Activated CD8-positive, alpha-beta T cell treated with anti-CD3 and anti-CD28 coated beads, Interleukin-2, amount 10 ng/mL, durations not matched to agents 7 days and 5 days (primary cell): Measurements from ENCODE around the gene CHST12. TPM values are rescaled to one million over a fixed set of nuclear protein-coding genes. Genes with fewer than 3 reads are reported as not detected.

Experiments
- ATAC-seq: fragments of 150-1000 bp; cut with Tn5 transposase; one replicate; pipeline ENCODE4 v1.10.0; 2021; ENCODE audit warnings: moderate library complexity
- CTCF ChIA-PET: fragments of 350-600 bp; sonication (Branson Sonifier 250); formaldehyde crosslinking; loops from one replicate; lab custom pipeline; 2021; ENCODE audit warnings: antibody characterized with exemption; lab: Charles Lee
- POLR2A ChIA-PET: fragments of 350-600 bp; sonication (Branson Sonifier 250); formaldehyde crosslinking; loops from one replicate; lab custom pipeline; 2021; ENCODE audit warnings: antibody characterized with exemption; lab: Charles Lee
- DNase-seq: peaks from one replicate; pipeline ENCODE4 v3.0.0-alpha.2; 2020
- H3K27ac Mint-ChIP-seq: one replicate; pipeline ENCODE4 v1.8.0; 2021; ENCODE audit warnings: mild to moderate bottlenecking, mixed read lengths
- H3K27me3 Mint-ChIP-seq: one replicate; pipeline ENCODE4 v1.8.0; 2021; ENCODE audit warnings: low read depth, mixed read lengths
- H3K36me3 Mint-ChIP-seq: one replicate; pipeline ENCODE4 v1.8.0; 2021; ENCODE audit warnings: low read depth, mixed read lengths
- H3K4me1 Mint-ChIP-seq: one replicate; pipeline ENCODE4 v1.8.0; 2021; ENCODE audit warnings: low read depth, mixed read lengths
- H3K4me3 Mint-ChIP-seq: one replicate; pipeline ENCODE4 v1.8.0; 2021; ENCODE audit warnings: mild to moderate bottlenecking, mixed read lengths
- H3K9me3 Mint-ChIP-seq: one replicate; pipeline ENCODE4 v1.8.0; 2022; ENCODE audit warnings: mixed read lengths; ENCODE audit not compliant: insufficient read depth
- total RNA-seq, 2 experiments: library from RNA; stranded (reverse); gene quantifications; one replicate each; pipeline ENCODE4 v1.2.3, GENCODE V29; 2021

The CHST12 gene
- total RNA-seq, 2 experiments from 2014 or later: 47.9 to 49.0 TPM

GRCh38 chr7:2487586-2488271, 84.3 kb downstream of the CHST12 start:
- ChIA-PET CTCF (interaction anchor here (0.9 to 1.4 kb wide), 3 partner anchors 10 to 19 kb away, joined by 3 to 4 read pairs (median 4); no protein-coding TSS in a partner anchor), POLR2A (no interaction called here)
- DNase-seq (no peak), ATAC-seq (no peak)
- H3K27ac Mint-ChIP-seq: no peak overlapping the region
- no peaks in the 10 kb centered on the region for H3K4me1 Mint-ChIP-seq
- H3K9me3 Mint-ChIP-seq: no peaks in the 10 kb centered on the region
- no peaks in the 10 kb centered on the region for H3K36me3 Mint-ChIP-seq
- H3K4me3 Mint-ChIP-seq: no peak overlapping the region
- peaks cover 18% of the 10 kb centered on the region for H3K27me3 Mint-ChIP-seq

- Mint-ChIP-seq H3K9me3 (no peaks in the 10 kb centered on the region), H3K4me3 (no peak overlapping the region), H3K4me1 (no peaks in the 10 kb centered on the region), H3K27ac (peak overlapping the region; percentile 39), H3K36me3 (no peaks in the 10 kb centered on the region), H3K27me3 (peaks cover 15% of the 10 kb centered on the region)
- ChIA-PET CTCF (interaction anchor here (0.9 to 1.4 kb wide), 3 partner anchors 10 to 19 kb away, joined by 3 to 4 read pairs (median 4); no protein-coding TSS in a partner anchor), POLR2A (no interaction called here)
- DNase-seq: no peak
- no peak for ATAC-seq
Measured at GRCh38 chr7:2488272-2488645, 84.8 kb downstream of the CHST12 start.

GRCh38 chr7:2488681-2489080, 85.3 kb downstream of the CHST12 start:
- no peak for ATAC-seq
- Mint-ChIP-seq H3K27me3 (peaks cover 15% of the 10 kb centered on the region), H3K4me3 (no peak overlapping the region), H3K9me3 (no peaks in the 10 kb centered on the region), H3K27ac (peak overlapping the region; percentile 39), H3K36me3 (no peaks in the 10 kb centered on the region), H3K4me1 (no peaks in the 10 kb centered on the region)
- DNase-seq: no peak
- ChIA-PET CTCF (interaction anchor here (0.9 to 1.4 kb wide), 3 partner anchors 11 to 20 kb away, joined by 3 to 4 read pairs (median 4); no protein-coding TSS in a partner anchor), POLR2A (no interaction called here)

- CTCF ChIA-PET: no interaction called here
- no peak for DNase-seq
- Mint-ChIP-seq H3K9me3 (no peaks in the 10 kb centered on the region), H3K4me1 (no peaks in the 10 kb centered on the region), H3K27ac (no peak overlapping the region), H3K27me3 (peaks cover 13% of the 10 kb centered on the region), H3K4me3 (no peak overlapping the region), H3K36me3 (no peaks in the 10 kb centered on the region)
- POLR2A ChIA-PET: no interaction called here
- ATAC-seq: no peak
Measured at GRCh38 chr7:2490181-2490651, 86.8 kb downstream of the CHST12 start.

- Mint-ChIP-seq H3K27me3 (peaks cover 13% of the 10 kb centered on the region), H3K4me1 (no peaks in the 10 kb centered on the region), H3K27ac (no peak overlapping the region), H3K36me3 (no peaks in the 10 kb centered on the region), H3K4me3 (no peak overlapping the region), H3K9me3 (no peaks in the 10 kb centered on the region)
- DNase-seq: no peak
- ChIA-PET CTCF (no interaction called here), POLR2A (interaction anchor here (1.3 kb wide), 1 partner anchor 19 kb away, joined by 4 read pairs; no protein-coding TSS in a partner anchor)
- no peak for ATAC-seq
Measured at GRCh38 chr7:2492038-2492437, 88.6 kb downstream of the CHST12 start.

- Mint-ChIP-seq H3K36me3 (no peaks in the 10 kb centered on the region), H3K27ac (no peak overlapping the region), H3K9me3 (no peaks in the 10 kb centered on the region), H3K4me3 (no peak overlapping the region), H3K27me3 (peaks cover 13% of the 10 kb centered on the region), H3K4me1 (no peaks in the 10 kb centered on the region)
- DNase-seq (no peak), ATAC-seq (no peak)
- CTCF ChIA-PET: interaction anchor here (1.0 kb wide), 1 partner anchor 13 kb away, joined by 4 read pairs; no protein-coding TSS in a partner anchor
- POLR2A ChIA-PET: interaction anchor here (1.2 kb wide), 1 partner anchor 10 kb away, joined by 3 read pairs; no protein-coding TSS in a partner anchor
Measured at GRCh38 chr7:2493205-2494164, 90.1 kb downstream of the CHST12 start.

GRCh38 chr7:2494191-2495130, 91.0 kb downstream of the CHST12 start:
- no peaks in the 10 kb centered on the region for H3K9me3 Mint-ChIP-seq
- POLR2A ChIA-PET: no interaction called here
- peaks cover 11% of the 10 kb centered on the region for H3K27me3 Mint-ChIP-seq
- no peak for ATAC-seq
- no peak for DNase-seq
- no peaks in the 10 kb centered on the region for H3K36me3 Mint-ChIP-seq
- CTCF ChIA-PET: no interaction called here
- no peak overlapping the region for H3K4me3 Mint-ChIP-seq
- H3K27ac Mint-ChIP-seq: no peak overlapping the region
- no peaks in the 10 kb centered on the region for H3K4me1 Mint-ChIP-seq

GRCh38 chr7:2495418-2496299, 92.2 kb downstream of the CHST12 start:
- Mint-ChIP-seq H3K36me3 (no peaks in the 10 kb centered on the region), H3K27ac (no peak overlapping the region), H3K9me3 (no peaks in the 10 kb centered on the region), H3K4me3 (no peak overlapping the region), H3K4me1 (no peaks in the 10 kb centered on the region), H3K27me3 (peaks cover 13% of the 10 kb centered on the region)
- POLR2A ChIA-PET: no interaction called here
- DNase-seq: no peak
- CTCF ChIA-PET: no interaction called here
- ATAC-seq: no peak

- ChIA-PET POLR2A (no interaction called here), CTCF (no interaction called here)
- H3K4me1 Mint-ChIP-seq: no peaks in the 10 kb centered on the region
- H3K9me3 Mint-ChIP-seq: no peaks in the 10 kb centered on the region
- H3K36me3 Mint-ChIP-seq: no peaks in the 10 kb centered on the region
- H3K27ac Mint-ChIP-seq: no peak overlapping the region
- no peak for DNase-seq
- H3K27me3 Mint-ChIP-seq: peaks cover 12% of the 10 kb centered on the region
- no peak overlapping the region for H3K4me3 Mint-ChIP-seq
- ATAC-seq: no peak
Measured at GRCh38 chr7:2496375-2496774, 93.0 kb downstream of the CHST12 start.

- POLR2A ChIA-PET: no interaction called here
- Mint-ChIP-seq H3K27me3 (peaks cover 6% of the 10 kb centered on the region), H3K36me3 (no peaks in the 10 kb centered on the region), H3K27ac (no peak overlapping the region), H3K9me3 (no peaks in the 10 kb centered on the region), H3K4me3 (no peak overlapping the region), H3K4me1 (no peaks in the 10 kb centered on the region)
- ATAC-seq (no peak), DNase-seq (no peak)
- CTCF ChIA-PET: no interaction called here
Measured at GRCh38 chr7:2497065-2497464, 93.7 kb downstream of the CHST12 start.
